ENCODE data around the gene CFAP45. TPM values are rescaled to one million over a fixed set of nuclear protein-coding genes. Genes with fewer than 3 reads are reported as not detected.

The CFAP45 gene
- total and polyA plus RNA-seq, 2 donors from 2014 or later, result 1.0 to 14.2 TPM

GRCh38 chr1:159823406-159823805 is 76.6 kb downstream of the CFAP45 start:
- DNase-seq (peak in 4 of 5 donors; percentile 69 to 88 (median 80)), FAIRE-seq (no peak)
- TF ChIP-seq CTCF (IDR thresholded peaks at IDR 0.05; ENCODE audit: borderline replicate concordance, extremely low read depth, insufficient read depth), result no peak
- Histone ChIP-seq H3K9me3 (ENCODE audit: control insufficient read depth in 2 of 3, insufficient read depth in 1 of 3, low read length in 3 of 3) (no peaks in the 10 kb centered on the region), H3K36me3 (ENCODE audit: control insufficient read depth in 2 of 3, insufficient read depth in 3 of 3, low read length in 3 of 3) (no peaks in the 10 kb centered on the region), H3K27me3 (ENCODE audit: control insufficient read depth, insufficient read depth, low read length) (no peaks in the 10 kb centered on the region), H3K27ac (ENCODE audit: low read depth in 2 of 2, low read length in 2 of 2) (no peak overlapping the region), H3K4me1 (ENCODE audit: control insufficient read depth in 2 of 3, insufficient read depth in 2 of 3, low read depth in 1 of 3, low read length in 3 of 3) (peaks cover 0 to 2% (median 0%) of the 10 kb centered on the region in 3 donors), H3K4me3 (ENCODE audit: low read length in 3 of 3) (no peak overlapping the region), H3K9ac (ENCODE audit: low read length in 3 of 3) (no peak overlapping the region)
- intact Hi-C loops (cut with DNase I), result no loop called here

Small RNA genes lying within 50 kb of the gene (microRNA-seq; reads per million reads assigned to microRNA genes)
- not detected for gene MIR4259

Other genes with a start within 250 kb of the CFAP45 start
- gene CRP, start 185.6 kb downstream of the CFAP45 start, total RNA-seq, result not detected
- not detected for gene CRP, start 185.6 kb downstream of the CFAP45 start, polyA plus RNA-seq (ENCODE audit: insufficient read depth, low read depth, low replicate concordance)
- 128 TPM for gene DUSP23, start 119.2 kb downstream of the CFAP45 start, total RNA-seq
- gene DUSP23, start 119.2 kb downstream of the CFAP45 start, polyA plus RNA-seq (ENCODE audit: insufficient read depth, low read depth, low replicate concordance), result 327 TPM
- 1.4 TPM for gene FCRL6, start 97.8 kb downstream of the CFAP45 start, total RNA-seq
- 0.45 TPM for gene FCRL6, start 97.8 kb downstream of the CFAP45 start, polyA plus RNA-seq (ENCODE audit: insufficient read depth, low read depth, low replicate concordance)
- 12.0 TPM for gene SLAMF8, start 73.3 kb downstream of the CFAP45 start, total RNA-seq
- gene SLAMF8, start 73.3 kb downstream of the CFAP45 start, polyA plus RNA-seq (ENCODE audit: insufficient read depth, low read depth, low replicate concordance), result 1.8 TPM
- not detected for gene VSIG8, start 37.5 kb downstream of the CFAP45 start, total RNA-seq
- gene VSIG8, start 37.5 kb downstream of the CFAP45 start, polyA plus RNA-seq (ENCODE audit: insufficient read depth, low read depth, low replicate concordance), result 8.1 TPM
- 358 TPM for gene TAGLN2, start 25.3 kb upstream of the CFAP45 start, total RNA-seq
- 223 TPM for gene TAGLN2, start 25.3 kb upstream of the CFAP45 start, polyA plus RNA-seq (ENCODE audit: insufficient read depth, low read depth, low replicate concordance)
- 0.88 TPM for gene IGSF9, start 45.4 kb upstream of the CFAP45 start, total RNA-seq
- gene IGSF9, start 45.4 kb upstream of the CFAP45 start, polyA plus RNA-seq (ENCODE audit: insufficient read depth, low read depth, low replicate concordance), result 1.3 TPM
- gene SLAMF9, start 54.1 kb upstream of the CFAP45 start, total RNA-seq, result not detected
- gene SLAMF9, start 54.1 kb upstream of the CFAP45 start, polyA plus RNA-seq (ENCODE audit: insufficient read depth, low read depth, low replicate concordance), result not detected
- 8.5 TPM for gene PIGM, start 131.8 kb upstream of the CFAP45 start, total RNA-seq
- gene PIGM, start 131.8 kb upstream of the CFAP45 start, polyA plus RNA-seq (ENCODE audit: insufficient read depth, low read depth, low replicate concordance), result 3.3 TPM
- 4.9 TPM for gene KCNJ10, start 170.0 kb upstream of the CFAP45 start, total RNA-seq
- gene KCNJ10, start 170.0 kb upstream of the CFAP45 start, polyA plus RNA-seq (ENCODE audit: insufficient read depth, low read depth, low replicate concordance), result 57.6 TPM
- not detected for gene KCNJ9, start 181.4 kb upstream of the CFAP45 start, total RNA-seq
- gene KCNJ9, start 181.4 kb upstream of the CFAP45 start, polyA plus RNA-seq (ENCODE audit: insufficient read depth, low read depth, low replicate concordance), result 0.09 TPM
- 40.9 TPM for gene IGSF8, start 198.5 kb upstream of the CFAP45 start, total RNA-seq
- 47.0 TPM for gene IGSF8, start 198.5 kb upstream of the CFAP45 start, polyA plus RNA-seq (ENCODE audit: insufficient read depth, low read depth, low replicate concordance)
- 4.1 TPM for gene ATP1A2, start 215.6 kb upstream of the CFAP45 start, total RNA-seq
- 5.5 TPM for gene ATP1A2, start 215.6 kb upstream of the CFAP45 start, polyA plus RNA-seq (ENCODE audit: insufficient read depth, low read depth, low replicate concordance)

All from kidney (tissue), 14 donors.